Measurements from ENCODE around the gene NUDT9. TPM values are rescaled to one million over a fixed set of nuclear protein-coding genes. Genes with fewer than 3 reads are reported as not detected.
"Not testable (repeated sequence)": the region's sequence is repeated elsewhere in the genome, so short reads cannot be mapped to it uniquely, and the experiment has no call there.

The NUDT9 gene
- total and polyA plus RNA-seq, 8 donors: 22.1 to 64.4 (median 30.3) TPM

DNA sequence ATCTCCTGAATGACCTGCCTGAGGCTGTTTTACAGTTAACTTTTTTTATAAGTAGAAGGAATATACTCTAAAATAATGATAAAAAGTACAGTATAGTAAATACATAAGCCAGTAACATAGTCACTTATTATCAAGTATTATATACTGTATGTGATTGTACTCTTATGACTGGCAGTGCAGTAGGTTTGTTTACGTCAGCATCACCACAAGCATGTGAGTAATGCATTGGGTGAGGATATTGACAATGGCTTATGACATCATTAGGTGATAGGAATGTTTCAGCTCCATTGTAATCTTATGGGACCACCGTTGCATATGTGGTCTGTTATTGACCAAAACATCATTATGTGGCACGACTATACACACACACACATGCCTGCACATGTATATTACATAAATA, 20.5 kb downstream of the NUDT9 start:
- Histone ChIP-seq H3K4me1 (no peaks in the 10 kb centered on the region), H3K27me3 (no peaks in the 10 kb centered on the region), H3K36me3 (peaks cover 0 to 30% (median 7%) of the 10 kb centered on the region in 3 donors), H3K4me3 (no peak overlapping the region), H3K9me3 (no peaks in the 10 kb centered on the region), H3K27ac (no peak overlapping the region)
- TF ChIP-seq, protein P1, sequence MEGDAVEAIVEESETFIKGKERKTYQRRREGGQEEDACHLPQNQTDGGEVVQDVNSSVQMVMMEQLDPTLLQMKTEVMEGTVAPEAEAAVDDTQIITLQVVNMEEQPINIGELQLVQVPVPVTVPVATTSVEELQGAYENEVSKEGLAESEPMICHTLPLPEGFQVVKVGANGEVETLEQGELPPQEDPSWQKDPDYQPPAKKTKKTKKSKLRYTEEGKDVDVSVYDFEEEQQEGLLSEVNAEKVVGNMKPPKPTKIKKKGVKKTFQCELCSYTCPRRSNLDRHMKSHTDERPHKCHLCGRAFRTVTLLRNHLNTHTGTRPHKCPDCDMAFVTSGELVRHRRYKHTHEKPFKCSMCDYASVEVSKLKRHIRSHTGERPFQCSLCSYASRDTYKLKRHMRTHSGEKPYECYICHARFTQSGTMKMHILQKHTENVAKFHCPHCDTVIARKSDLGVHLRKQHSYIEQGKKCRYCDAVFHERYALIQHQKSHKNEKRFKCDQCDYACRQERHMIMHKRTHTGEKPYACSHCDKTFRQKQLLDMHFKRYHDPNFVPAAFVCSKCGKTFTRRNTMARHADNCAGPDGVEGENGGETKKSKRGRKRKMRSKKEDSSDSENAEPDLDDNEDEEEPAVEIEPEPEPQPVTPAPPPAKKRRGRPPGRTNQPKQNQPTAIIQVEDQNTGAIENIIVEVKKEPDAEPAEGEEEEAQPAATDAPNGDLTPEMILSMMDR (IDR thresholded peaks at IDR 0.05): no peak
- 85 to 86% methylated on average over 3 of the region's 3 CpGs for WGBS, 2 donors
- DNase-seq (no peak), ATAC-seq (no peak), FAIRE-seq (no peak)
- intact Hi-C loops (cut with DNase I): no loop called here

DNA sequence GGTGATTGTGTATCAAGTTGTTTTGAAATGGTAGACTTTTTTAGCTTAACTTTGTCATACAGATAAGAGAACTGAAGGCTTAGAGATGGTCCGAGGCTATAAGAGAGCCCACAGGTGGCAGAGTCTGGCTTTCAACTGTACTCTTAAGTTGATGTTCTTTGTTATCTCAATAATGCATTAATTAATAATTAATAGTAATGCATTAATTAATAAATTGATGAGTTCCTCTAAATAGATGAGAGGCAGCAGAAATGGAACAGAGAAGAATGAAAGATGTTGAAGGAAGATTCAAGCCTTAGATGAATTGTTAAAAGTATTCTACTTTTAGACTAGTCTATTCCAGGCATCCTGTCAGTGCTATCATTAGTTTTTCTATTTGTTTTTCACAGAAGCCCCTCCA, 22.4 kb downstream of the NUDT9 start:
- Histone ChIP-seq H3K27ac (no peak overlapping the region), H3K36me3 (peaks cover 0 to 28% (median 7%) of the 10 kb centered on the region in 3 donors), H3K4me1 (no peaks in the 10 kb centered on the region), H3K27me3 (no peaks in the 10 kb centered on the region), H3K9me3 (no peaks in the 10 kb centered on the region), H3K4me3 (no peak overlapping the region)
- ATAC-seq (no peak), FAIRE-seq (no peak), DNase-seq (no peak)
- intact Hi-C loops (cut with DNase I): no loop called here
- WGBS, 2 donors: 90% methylated on average over 1 of the region's 1 CpG
- TF ChIP-seq, protein P1 (IDR thresholded peaks at IDR 0.05): no peak

DNA sequence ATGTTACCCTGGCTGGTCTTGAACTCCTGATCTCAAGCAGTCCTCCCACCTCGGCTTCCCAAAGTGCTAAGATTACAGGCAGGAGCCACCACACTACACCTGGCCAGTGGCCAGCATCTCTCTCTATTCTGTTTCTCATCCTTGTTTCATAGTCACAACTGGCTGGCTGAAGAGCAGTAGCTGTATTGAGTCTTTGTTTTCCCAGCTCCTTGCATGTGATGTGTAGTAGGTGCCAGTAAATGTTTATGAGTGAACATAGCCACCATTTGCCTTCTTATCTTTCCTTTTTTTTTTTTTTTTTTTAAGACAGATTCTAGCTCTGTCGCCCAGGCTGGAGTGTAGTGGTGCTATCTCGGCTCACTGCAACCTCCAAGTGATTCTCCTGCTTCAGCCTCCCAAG, 23.6 kb downstream of the NUDT9 start:
- no peak overlapping the region for H3K27ac ChIP-seq
- TF ChIP-seq, protein P1 (IDR thresholded peaks at IDR 0.05): no peak
- H3K36me3 ChIP-seq: peaks cover 5 to 34% (median 7%) of the 10 kb centered on the region in 3 donors
- no peak for DNase-seq
- 36 to 76% methylated on average over 3 of the region's 3 CpGs for WGBS, 2 donors
- H3K9me3 ChIP-seq: no peaks in the 10 kb centered on the region
- peak in 2 of 4 donors; percentile 39 to 57 for ATAC-seq
- no peaks in the 10 kb centered on the region for H3K4me1 ChIP-seq
- H3K4me3 ChIP-seq: no peak overlapping the region
- intact Hi-C loops (cut with DNase I): no loop called here
- FAIRE-seq: no peak
- H3K27me3 ChIP-seq: no peaks in the 10 kb centered on the region

DNA sequence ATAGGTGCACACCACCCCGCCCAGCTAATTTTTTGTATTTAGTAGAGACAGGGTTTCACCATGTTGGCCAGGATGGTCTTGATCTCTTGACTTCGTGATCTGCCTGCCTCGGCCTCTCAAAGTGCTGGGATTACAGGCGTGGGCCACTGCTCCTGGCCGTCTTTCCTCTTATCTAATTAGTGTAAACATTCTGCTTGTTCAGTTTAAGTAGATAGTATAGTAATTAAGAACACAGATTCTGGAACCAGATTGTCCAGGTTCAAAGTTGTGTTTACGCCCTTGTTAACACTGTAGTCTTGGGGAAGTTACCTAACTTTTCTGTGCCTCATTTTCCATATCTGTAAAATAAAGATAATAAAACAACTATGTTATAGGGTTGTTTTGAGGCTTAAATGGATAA, 24.0 kb downstream of the NUDT9 start:
- intact Hi-C loops (cut with DNase I): not testable (repeated sequence)
- H3K36me3 ChIP-seq: peaks cover 5 to 38% (median 7%) of the 10 kb centered on the region in 3 donors

DNA sequence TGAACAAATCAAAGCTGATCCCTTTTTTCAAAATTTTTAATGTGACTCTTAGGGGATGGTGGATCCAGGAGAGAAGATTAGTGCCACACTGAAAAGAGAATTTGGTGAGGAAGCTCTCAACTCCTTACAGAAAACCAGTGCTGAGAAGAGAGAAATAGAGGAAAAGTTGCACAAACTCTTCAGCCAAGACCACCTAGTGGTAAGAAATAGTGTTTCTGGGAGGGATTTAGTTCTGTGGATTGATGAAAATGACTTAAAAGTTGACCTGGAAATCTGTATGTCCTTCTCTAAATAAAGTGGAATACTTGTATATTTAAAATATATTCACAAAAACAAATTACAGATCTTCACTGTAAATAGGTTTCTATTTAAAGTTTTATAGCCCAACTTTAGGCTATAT, 29.2 kb downstream of the NUDT9 start:
- peaks cover 6 to 41% (median 12%) of the 10 kb centered on the region in 3 donors for H3K36me3 ChIP-seq
- H3K4me1 ChIP-seq: peaks cover 0 to 3% (median 0%) of the 10 kb centered on the region in 3 donors
- no peaks in the 10 kb centered on the region for H3K27me3 ChIP-seq
- intact Hi-C loops (cut with DNase I): loop anchor here in 1 of 3 donors (10.0 kb wide), 1 partner anchor 77 kb away; no protein-coding TSS in a partner anchor
- no peak for FAIRE-seq
- DNase-seq: no peak
- ATAC-seq: no peak
- peaks cover 0 to 4% (median 0%) of the 10 kb centered on the region in 4 donors for H3K9me3 ChIP-seq
- H3K4me3 ChIP-seq: no peak overlapping the region
- TF ChIP-seq, protein P1 (IDR thresholded peaks at IDR 0.05): no peak
- no peak overlapping the region for H3K27ac ChIP-seq

More for the DNA sequence above, 24.0 kb downstream of the NUDT9 start:
- H3K4me1 ChIP-seq, ATAC-seq, H3K27ac ChIP-seq, DNase-seq, FAIRE-seq, H3K27me3 ChIP-seq, H3K9me3 ChIP-seq, H3K4me3 ChIP-seq: not testable (repeated sequence)
- 61% methylated on average over 6 of the region's 6 CpGs for WGBS, 2 donors
